ENCODE measurements around the gene F8.
"Not testable (repeated sequence)": the region's sequence is repeated elsewhere in the genome, so short reads cannot be mapped to it uniquely, and the experiment has no call there.

Gene F8

GRCh38 chrX:155028877-155029291 is 6.4 kb upstream of the F8 start:
- DNase-seq: no peak

- no peak for DNase-seq
These were observed 5.6 kb upstream of the F8 start for GRCh38 chrX:155028129-155028528.

GRCh38 chrX:155027509-155028066 is 5.1 kb upstream of the F8 start:
- peak; percentile 6 for DNase-seq

- peak; percentile 61 for DNase-seq
These were observed 4.4 kb upstream of the F8 start, which contains the start of gene FUNDC2 for GRCh38 chrX:155026727-155027508. FUNDC2 (plus strand) TSS chrX:155026844; CDS start chrX:155026939, 95 bp downstream.

- DNase-seq: no peak
These were observed 3.9 kb upstream of the F8 start for GRCh38 chrX:155026420-155026726.

- DNase-seq: no peak
These were observed 1.6 kb upstream of the F8 start for GRCh38 chrX:155023907-155024833.

- DNase-seq: no peak
These were observed 1.9 kb downstream of the F8 start for GRCh38 chrX:155020591-155020990.

- DNase-seq: no peak
These were observed 12.5 kb downstream of the F8 start for GRCh38 chrX:155009994-155010472.

- DNase-seq: not testable (repeated sequence)
These were observed 13.9 kb downstream of the F8 start for GRCh38 chrX:155008578-155008977.

- DNase-seq: not testable (repeated sequence)
These were observed 15.4 kb downstream of the F8 start for GRCh38 chrX:155006913-155007671.

- not testable (repeated sequence) for DNase-seq
These were observed 16.1 kb downstream of the F8 start for GRCh38 chrX:155006379-155006778.

- DNase-seq: no peak
These were observed 17.3 kb downstream of the F8 start for GRCh38 chrX:155005190-155005589.

- no peak for DNase-seq
These were observed 20.6 kb downstream of the F8 start for GRCh38 chrX:155001873-155002272.

GRCh38 chrX:155000841-155001240 is 21.7 kb downstream of the F8 start:
- no peak for DNase-seq

GRCh38 chrX:154998204-154998880 is 24.2 kb downstream of the F8 start:
- DNase-seq: no peak

GRCh38 chrX:154991476-154991875 is 31.0 kb downstream of the F8 start:
- no peak for DNase-seq

GRCh38 chrX:154991039-154991438 is 31.5 kb downstream of the F8 start:
- no peak for DNase-seq

- DNase-seq: no peak
These were observed 32.0 kb downstream of the F8 start for GRCh38 chrX:154990496-154990895.

- DNase-seq: no peak
These were observed 33.8 kb downstream of the F8 start for GRCh38 chrX:154988719-154989118.

GRCh38 chrX:154987940-154988339 is 34.6 kb downstream of the F8 start:
- DNase-seq: no peak

GRCh38 chrX:154986826-154987575 is 35.5 kb downstream of the F8 start:
- DNase-seq: peak; percentile 2

GRCh38 chrX:154981116-154981411 is 41.5 kb downstream of the F8 start:
- DNase-seq: no peak

All from kidney glomerular epithelial cell (primary cell).